NT2/D1 (cell line): ENCODE measurements around the gene CLCNKB.

Experiments
- DNase-seq: peaks from one replicate; pipeline ENCODE4 v3.0.0-alpha.2; 2011; ENCODE audit warnings: low read depth, low spot score
- H3K27me3 ChIP-seq: 2 replicates; pipeline ENCODE4 v1.6.0; 2011; ENCODE audit warnings: mild to moderate bottlenecking; ENCODE audit not compliant: insufficient read length, insufficient read depth
- H3K36me3 ChIP-seq: 2 replicates; pipeline ENCODE4 v1.6.1; 2011; ENCODE audit warnings: mild to moderate bottlenecking, low read length, mixed read lengths; ENCODE audit not compliant: insufficient read depth, insufficient read length
- H3K4me1 ChIP-seq: 2 replicates; pipeline ENCODE4 v1.5.1; 2011; ENCODE audit not compliant: insufficient read depth, insufficient read length
- H3K4me3 ChIP-seq: 2 replicates; pipeline ENCODE4 v1.5.1; 2011; ENCODE audit warnings: low read depth; ENCODE audit not compliant: insufficient read length
- H3K9ac ChIP-seq: 2 replicates; pipeline ENCODE4 v1.6.0; 2011; ENCODE audit warnings: low read depth; ENCODE audit not compliant: insufficient read length
- H3K9me3 ChIP-seq: 2 replicates; pipeline ENCODE4 v1.5.1; 2011; ENCODE audit warnings: mild to moderate bottlenecking, low read length; ENCODE audit not compliant: insufficient read depth
- SUZ12 ChIP-seq: IDR thresholded peaks from 2 replicates; pipeline ENCODE4 v1.6.1; 2011; ENCODE audit not compliant: insufficient read length, insufficient read depth; ENCODE audit errors: extremely low read depth
- YY1 ChIP-seq: IDR thresholded peaks from 2 replicates; pipeline ENCODE4 v1.6.1; 2011; ENCODE audit not compliant: insufficient read length, insufficient read depth
- ZNF274 ChIP-seq: IDR thresholded peaks from 2 replicates; pipeline ENCODE4 v1.6.1; 2011; ENCODE audit warnings: mild to moderate bottlenecking, low read depth, low read length

Gene CLCNKB

DNA sequence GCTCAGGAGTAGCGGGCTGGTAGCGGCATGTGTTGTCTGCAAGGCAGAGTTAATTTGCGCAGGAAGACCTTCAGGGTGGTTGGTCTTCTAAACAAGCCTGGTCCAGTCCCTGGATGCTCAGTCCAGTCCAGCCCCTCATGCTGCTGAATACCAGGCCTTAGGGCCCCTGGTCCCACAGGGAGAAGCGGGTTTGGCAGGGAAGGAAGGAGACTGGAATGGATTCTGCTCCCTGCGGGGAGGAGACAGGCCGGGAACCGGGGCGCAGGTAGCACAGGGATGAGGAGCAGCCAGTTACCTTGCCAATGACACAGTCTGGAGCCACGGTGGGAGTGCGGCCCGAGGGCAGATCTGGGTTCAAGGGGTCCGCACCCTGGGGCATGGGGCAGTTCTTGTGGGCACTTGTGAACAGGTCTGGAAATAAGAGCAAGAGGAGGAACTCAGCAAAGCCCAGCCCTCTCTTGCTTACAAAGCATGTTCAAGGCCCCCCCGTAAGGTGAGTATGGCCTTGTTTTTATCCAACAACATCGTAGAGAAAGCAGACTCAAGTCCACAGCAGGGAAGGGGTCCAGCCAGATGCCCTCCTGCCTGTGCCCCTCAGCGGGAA lies 19.7 kb downstream of the CLCNKB start:
- no peaks in the 10 kb centered on the region for H3K9me3 ChIP-seq
- no peak overlapping the region for H3K9ac ChIP-seq
- H3K4me1 ChIP-seq: peaks cover 15% of the 10 kb centered on the region
- no peaks in the 10 kb centered on the region for H3K36me3 ChIP-seq
- no peak for TF ChIP-seq ZNF274
- no peak for TF ChIP-seq SUZ12
- no peak for TF ChIP-seq YY1
- H3K27me3 ChIP-seq: no peaks in the 10 kb centered on the region
- H3K4me3 ChIP-seq: no peak overlapping the region
- DNase-seq: no peak

GRCh38 chr1:16063921-16064320 lies 20.3 kb downstream of the CLCNKB start:
- TF ChIP-seq ZNF274: no peak
- no peak for TF ChIP-seq SUZ12
- no peak for TF ChIP-seq YY1
- no peaks in the 10 kb centered on the region for H3K36me3 ChIP-seq
- no peak for DNase-seq
- no peak overlapping the region for H3K4me3 ChIP-seq
- no peak overlapping the region for H3K9ac ChIP-seq
- peaks cover 19% of the 10 kb centered on the region for H3K4me1 ChIP-seq
- H3K9me3 ChIP-seq: no peaks in the 10 kb centered on the region
- no peaks in the 10 kb centered on the region for H3K27me3 ChIP-seq

GRCh38 chr1:16064536-16065268 lies 21.1 kb downstream of the CLCNKB start:
- Histone ChIP-seq H3K27me3 (no peaks in the 10 kb centered on the region), H3K4me1 (peaks cover 19% of the 10 kb centered on the region), H3K9me3 (no peaks in the 10 kb centered on the region), H3K36me3 (no peaks in the 10 kb centered on the region), H3K9ac (no peak overlapping the region), H3K4me3 (no peak overlapping the region)
- DNase-seq: no peak
- no peak for TF ChIP-seq ZNF274
- no peak for TF ChIP-seq YY1
- TF ChIP-seq SUZ12: no peak

- Histone ChIP-seq H3K4me1 (peaks cover 19% of the 10 kb centered on the region), H3K4me3 (no peak overlapping the region), H3K36me3 (no peaks in the 10 kb centered on the region), H3K9ac (no peak overlapping the region), H3K9me3 (no peaks in the 10 kb centered on the region), H3K27me3 (no peaks in the 10 kb centered on the region)
- no peak for DNase-seq
- TF ChIP-seq SUZ12 (no peak), ZNF274 (no peak), YY1 (no peak)
Observed at GRCh38 chr1:16065269-16065576, 21.6 kb downstream of the CLCNKB start.

DNA sequence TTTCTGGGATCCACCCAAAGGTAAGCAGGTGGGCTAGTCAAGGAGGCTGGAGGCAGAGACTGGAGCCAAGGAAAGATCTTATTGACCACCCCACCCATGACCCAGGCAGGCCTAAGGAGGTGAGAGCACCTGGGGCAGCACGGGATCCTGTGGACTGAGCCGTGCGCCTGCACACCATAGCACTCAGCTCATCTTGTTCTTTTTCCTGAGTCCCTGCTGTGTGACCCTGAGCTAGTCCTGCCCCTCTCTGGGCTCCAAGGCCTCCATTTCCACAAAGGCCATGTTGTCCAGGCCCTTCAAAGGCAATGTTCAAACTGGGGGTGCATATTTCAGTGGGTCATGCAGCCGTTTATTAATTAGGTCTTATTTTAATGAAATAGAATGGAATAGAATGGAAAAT lies 22.7 kb downstream of the CLCNKB start:
- no peak overlapping the region for H3K9ac ChIP-seq
- peaks cover 19% of the 10 kb centered on the region for H3K4me1 ChIP-seq
- H3K4me3 ChIP-seq: no peak overlapping the region
- TF ChIP-seq SUZ12 (no peak), YY1 (no peak), ZNF274 (no peak)
- no peaks in the 10 kb centered on the region for H3K27me3 ChIP-seq
- H3K36me3 ChIP-seq: no peaks in the 10 kb centered on the region
- H3K9me3 ChIP-seq: no peaks in the 10 kb centered on the region
- DNase-seq: no peak

DNA sequence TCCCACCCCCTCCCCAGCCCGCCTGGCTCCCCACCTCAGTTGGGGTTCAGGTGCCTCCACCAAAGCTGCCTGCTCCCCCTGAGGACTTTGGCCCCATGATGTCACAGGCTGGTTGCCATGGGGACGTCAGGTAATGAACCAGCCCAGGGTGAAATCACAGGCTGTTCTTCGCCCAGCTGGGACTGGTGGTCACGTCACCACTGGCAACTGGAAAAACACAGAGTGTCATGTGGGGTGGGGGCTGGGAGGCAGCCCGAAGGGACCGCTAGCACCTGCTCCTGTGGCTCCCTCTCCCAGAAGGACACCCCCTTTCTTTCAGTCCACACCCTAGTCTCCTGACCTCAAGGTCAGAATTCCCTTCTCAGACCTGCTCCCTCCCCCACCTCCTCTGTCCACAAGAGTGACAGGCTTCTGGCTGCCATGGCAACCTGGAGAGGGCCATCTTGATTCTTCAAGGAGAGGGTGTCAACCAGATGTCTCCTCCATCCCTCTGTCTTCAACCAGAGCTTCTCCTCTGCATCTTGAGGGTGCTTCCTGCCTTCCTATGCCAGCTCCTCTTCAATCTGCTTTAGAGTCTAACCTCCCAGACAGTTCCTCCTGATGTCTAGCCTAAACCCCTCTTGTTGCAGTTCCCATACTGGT lies 23.7 kb downstream of the CLCNKB start:
- H3K9ac ChIP-seq: no peak overlapping the region
- H3K9me3 ChIP-seq: no peaks in the 10 kb centered on the region
- peaks cover 10% of the 10 kb centered on the region for H3K27me3 ChIP-seq
- DNase-seq: no peak
- H3K4me1 ChIP-seq: peaks cover 23% of the 10 kb centered on the region
- H3K36me3 ChIP-seq: no peaks in the 10 kb centered on the region
- no peak overlapping the region for H3K4me3 ChIP-seq
- TF ChIP-seq ZNF274 (no peak), SUZ12 (no peak), YY1 (no peak)

GRCh38 chr1:16067933-16068332 lies 24.4 kb downstream of the CLCNKB start:
- Histone ChIP-seq H3K4me3 (no peak overlapping the region), H3K9me3 (no peaks in the 10 kb centered on the region), H3K36me3 (no peaks in the 10 kb centered on the region), H3K9ac (no peak overlapping the region), H3K4me1 (peaks cover 29% of the 10 kb centered on the region), H3K27me3 (peaks cover 17% of the 10 kb centered on the region)
- no peak for DNase-seq
- TF ChIP-seq YY1 (no peak), ZNF274 (no peak), SUZ12 (no peak)
